H9 (cell line): ENCODE results near the gene CAMK1. TPM values are rescaled to one million over a fixed set of nuclear protein-coding genes. Genes with fewer than 3 reads are reported as not detected.

Experiments
- DNase-seq: peaks from one replicate; pipeline ENCODE4 v3.0.0-alpha.2; 2017
- H2AFZ ChIP-seq: one replicate; pipeline ENCODE4 v1.6.1; 2013; ENCODE audit warnings: mild to moderate bottlenecking, low read length, control low read depth, moderate library complexity
- H2AK5ac ChIP-seq: 2 replicates; pipeline ENCODE4 v1.6.1; 2013; ENCODE audit warnings: low read length, control low read depth, mixed read lengths; ENCODE audit not compliant: insufficient read length
- H2BK120ac ChIP-seq: one replicate; pipeline ENCODE4 v1.6.1; 2013; ENCODE audit warnings: low read depth, mild to moderate bottlenecking, low read length, control low read depth, inconsistent platforms; ENCODE audit not compliant: poor library complexity, severe bottlenecking
- H2BK12ac ChIP-seq: 2 replicates; pipeline ENCODE4 v1.6.1; 2013; ENCODE audit warnings: low read length, control low read depth, mixed read lengths, low read depth; ENCODE audit not compliant: insufficient read length
- H2BK15ac ChIP-seq: 2 replicates; pipeline ENCODE4 v1.6.1; 2013; ENCODE audit warnings: low read depth, low read length, control low read depth
- H2BK20ac ChIP-seq: one replicate; pipeline ENCODE4 v1.6.1; 2013; ENCODE audit warnings: low read depth, mild to moderate bottlenecking, low read length, control low read depth, inconsistent platforms; ENCODE audit not compliant: poor library complexity, severe bottlenecking
- H2BK5ac ChIP-seq: 2 replicates; pipeline ENCODE4 v1.6.1; 2013; ENCODE audit warnings: low read length, control low read depth, mixed read lengths; ENCODE audit not compliant: insufficient read length
- H3K14ac ChIP-seq: 2 replicates; pipeline ENCODE4 v1.6.1; 2013; ENCODE audit warnings: low read length, control low read depth; ENCODE audit not compliant: insufficient read depth
- H3K18ac ChIP-seq: 2 replicates; pipeline ENCODE4 v1.6.1; 2013; ENCODE audit warnings: low read depth, mild to moderate bottlenecking, mixed read lengths, low read length, control low read depth; ENCODE audit not compliant: insufficient read length
- H3K23ac ChIP-seq: 2 replicates; pipeline ENCODE4 v1.6.1; 2013; ENCODE audit warnings: low read length, control low read depth, mixed read lengths, low read depth; ENCODE audit not compliant: insufficient read length
- H3K23me2 ChIP-seq: 2 replicates; pipeline ENCODE4 v1.6.1; 2013; ENCODE audit warnings: low read depth, mild to moderate bottlenecking, mixed read lengths, low read length, control low read depth; ENCODE audit not compliant: insufficient read length, poor library complexity, severe bottlenecking
- H3K27ac ChIP-seq: 2 replicates; pipeline ENCODE4 v1.5.1; 2013; ENCODE audit warnings: low read length, control low read depth, mixed read lengths, low read depth; ENCODE audit not compliant: insufficient read length
- H3K27me3 ChIP-seq: 2 replicates; pipeline ENCODE4 v1.6.1; 2013; ENCODE audit warnings: low read length, control low read depth, inconsistent platforms; ENCODE audit not compliant: insufficient read depth
- H3K4ac ChIP-seq: 2 replicates; pipeline ENCODE4 v1.6.1; 2013; ENCODE audit warnings: low read depth, mild to moderate bottlenecking, control low read depth, inconsistent platforms, low read length, moderate library complexity
- H3K4me1 ChIP-seq: 2 replicates; pipeline ENCODE4 v1.6.1; 2013; ENCODE audit warnings: low read length, control low read depth, inconsistent platforms; ENCODE audit not compliant: insufficient read depth
- H3K4me2 ChIP-seq: 2 replicates; pipeline ENCODE4 v1.6.1; 2013; ENCODE audit warnings: low read length, control low read depth, mixed read lengths; ENCODE audit not compliant: insufficient read length, insufficient read depth
- H3K56ac ChIP-seq: 2 replicates; pipeline ENCODE4 v1.6.1; 2013; ENCODE audit warnings: low read depth, mild to moderate bottlenecking, mixed read lengths, low read length, control low read depth; ENCODE audit not compliant: insufficient read length
- H3K79me1 ChIP-seq: 2 replicates; pipeline ENCODE4 v1.6.1; 2013; ENCODE audit warnings: low read depth, mild to moderate bottlenecking, moderate library complexity, low read length, control low read depth, inconsistent platforms; ENCODE audit not compliant: insufficient read depth, poor library complexity, severe bottlenecking
- H3K79me2 ChIP-seq: 2 replicates; pipeline ENCODE4 v1.6.1; 2013; ENCODE audit warnings: low read length, control low read depth, inconsistent platforms; ENCODE audit not compliant: insufficient read depth
- H3K9ac ChIP-seq: 2 replicates; pipeline ENCODE4 v1.6.1; 2013; ENCODE audit warnings: low read length, control low read depth, mixed read lengths; ENCODE audit not compliant: insufficient read length; ENCODE audit errors: extremely low read depth
- H3K9me3 ChIP-seq: one replicate; pipeline ENCODE4 v1.6.1; 2013; ENCODE audit warnings: low read depth, low read length, inconsistent platforms; ENCODE audit not compliant: control insufficient read depth
- H3T11ph ChIP-seq: one replicate; pipeline ENCODE4 v1.6.1; 2013; ENCODE audit warnings: mild to moderate bottlenecking, low read length, control low read depth, inconsistent platforms
- H4K20me1 ChIP-seq: one replicate; pipeline ENCODE4 v1.6.1; 2013; ENCODE audit not compliant: control insufficient read depth, insufficient read length, insufficient read depth
- H4K5ac ChIP-seq: 2 replicates; pipeline ENCODE4 v1.6.1; 2013; ENCODE audit warnings: low read depth, mild to moderate bottlenecking, mixed read lengths, low read length, control low read depth; ENCODE audit not compliant: insufficient read length
- H4K8ac ChIP-seq: replicated peaks from 2 replicates; pipeline ENCODE4 v1.6.1; 2013; ENCODE audit warnings: low read length, control low read depth, mixed read lengths, low read depth; ENCODE audit not compliant: insufficient read length
- H4K91ac ChIP-seq: 2 replicates; pipeline ENCODE4 v1.6.1; 2013; ENCODE audit warnings: low read depth, mild to moderate bottlenecking, moderate library complexity, mixed read lengths, low read length, control low read depth; ENCODE audit not compliant: insufficient read length
- H3K27ac Mint-ChIP-seq, 3 experiments: 2 replicates in 2 of 3; 3 replicates in 1 of 3; pipeline ENCODE4 v1.8.0; 2020 to 2021; ENCODE audit warnings: mixed read lengths in 3 of 3, mild to moderate bottlenecking in 1 of 3, moderate library complexity in 1 of 3
- H3K27me3 Mint-ChIP-seq: 2 replicates; pipeline ENCODE4 v1.8.0; 2021; ENCODE audit warnings: low read depth, mild to moderate bottlenecking, moderate library complexity, mixed read lengths
- H3K36me3 Mint-ChIP-seq, 3 experiments: 2 replicates in 2 of 3; 3 replicates in 1 of 3; pipeline ENCODE4 v1.8.0; 2020 to 2021; ENCODE audit warnings: low read depth in 3 of 3, mixed read lengths in 3 of 3; ENCODE audit not compliant: insufficient read depth in 1 of 3
- H3K4me1 Mint-ChIP-seq, 2 experiments: 2 replicates each; pipeline ENCODE4 v1.8.0; 2020; ENCODE audit warnings: mixed read lengths in 2 of 2
- H3K4me3 Mint-ChIP-seq, 2 experiments: 2 replicates in 1 of 2; 3 replicates in 1 of 2; pipeline ENCODE4 v1.8.0; 2020 to 2021; ENCODE audit warnings: mild to moderate bottlenecking in 2 of 2, mixed read lengths in 2 of 2, moderate library complexity in 1 of 2
- H3K9me3 Mint-ChIP-seq, 2 experiments: 2 replicates in 1 of 2; 3 replicates in 1 of 2; pipeline ENCODE4 v1.8.0; 2020; ENCODE audit warnings: mild to moderate bottlenecking in 2 of 2, mixed read lengths in 2 of 2, moderate library complexity in 1 of 2
- WGBS: extraction: QIAGEN DNeasy Blood & Tissue Kit; methylation state at CpG from one replicate; pipeline ENCODE4 v1.1.7; 2013; ENCODE audit warnings: missing lambda C conversion rate, low lambda C conversion rate, mixed read lengths; ENCODE audit not compliant: insufficient read length; ENCODE audit errors: extremely low coverage; 5-methylcytosine and 5-hydroxymethylcytosine counted together
- total RNA-seq: library from RNA; stranded (reverse); gene quantifications from 2 replicates; pipeline ENCODE4 v1.2.1, GENCODE V29; 2021
- TF ChIP-seq, protein P1 (sequence below): fragments of 200-600 bp; sonication (generic); conservative IDR thresholded peaks from 3 replicates; pipeline ENCODE4 v1.8.0; 2021; ENCODE audit warnings: antibody characterized with exemption, mild to moderate bottlenecking

CAMK1 gene
- total RNA-seq, 1 experiment from 2014 or later: 9.2 TPM

DNA sequence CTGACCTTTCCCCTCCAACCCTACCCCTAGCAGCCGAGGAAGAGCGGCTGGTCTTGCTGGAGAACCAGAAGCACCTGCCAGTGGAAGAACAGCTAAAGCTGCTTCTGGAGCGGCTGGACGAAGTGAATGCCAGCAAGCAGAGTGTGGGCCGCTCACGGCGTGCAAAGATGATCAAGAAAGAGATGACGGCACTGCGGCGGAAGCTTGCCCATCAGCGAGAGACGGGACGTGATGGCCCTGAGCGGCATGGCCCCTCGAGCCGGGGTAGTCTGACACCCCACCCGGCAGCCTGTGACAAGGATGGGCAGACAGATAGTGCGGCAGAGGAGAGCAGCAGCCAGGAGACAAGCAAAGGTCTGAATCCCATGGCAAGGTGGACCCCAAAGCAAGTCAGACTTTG is 26.2 kb downstream of the CAMK1 start:
- Histone ChIP-seq H3K9me3 (no peaks in the 10 kb centered on the region), H4K8ac (no peak overlapping the region), H4K20me1 (no peaks in the 10 kb centered on the region), H3K14ac (no peak overlapping the region), H3K23ac (no peak overlapping the region), H2AK5ac (no peak overlapping the region), H2BK20ac (no peak overlapping the region), H3K18ac (no peak overlapping the region), H3K9ac (no peak overlapping the region), H2BK5ac (no peak overlapping the region), H3K56ac (no peak overlapping the region), H2AFZ (no peak overlapping the region), H3K27ac (no peak overlapping the region), H2BK15ac (no peak overlapping the region), H4K91ac (no peak overlapping the region), H3K79me2 (no peaks in the 10 kb centered on the region), H2BK120ac (no peak overlapping the region), H3K4me2 (no peak overlapping the region), H2BK12ac (no peak overlapping the region), H3K4ac (no peak overlapping the region), H3K27me3 (no peaks in the 10 kb centered on the region), H3K79me1 (no peaks in the 10 kb centered on the region), H4K5ac (no peak overlapping the region), H3K23me2 (no peaks in the 10 kb centered on the region), H3K4me1 (no peaks in the 10 kb centered on the region), H3T11ph (no peak overlapping the region)
- Mint-ChIP-seq H3K4me3 (no peak overlapping the region), H3K9me3 (no peaks in the 10 kb centered on the region), H3K36me3 (peaks cover 64 to 100% (median 97%) of the 10 kb centered on the region in 3 experiments; a peak in 6 of 7 replicates), H3K4me1 (no peaks in the 10 kb centered on the region), H3K27ac (no peak overlapping the region), H3K27me3 (no peaks in the 10 kb centered on the region)
- no peak for DNase-seq
- WGBS: no CpG with 5 or more reads among the region's 18 CpGs
- TF ChIP-seq, protein P1, sequence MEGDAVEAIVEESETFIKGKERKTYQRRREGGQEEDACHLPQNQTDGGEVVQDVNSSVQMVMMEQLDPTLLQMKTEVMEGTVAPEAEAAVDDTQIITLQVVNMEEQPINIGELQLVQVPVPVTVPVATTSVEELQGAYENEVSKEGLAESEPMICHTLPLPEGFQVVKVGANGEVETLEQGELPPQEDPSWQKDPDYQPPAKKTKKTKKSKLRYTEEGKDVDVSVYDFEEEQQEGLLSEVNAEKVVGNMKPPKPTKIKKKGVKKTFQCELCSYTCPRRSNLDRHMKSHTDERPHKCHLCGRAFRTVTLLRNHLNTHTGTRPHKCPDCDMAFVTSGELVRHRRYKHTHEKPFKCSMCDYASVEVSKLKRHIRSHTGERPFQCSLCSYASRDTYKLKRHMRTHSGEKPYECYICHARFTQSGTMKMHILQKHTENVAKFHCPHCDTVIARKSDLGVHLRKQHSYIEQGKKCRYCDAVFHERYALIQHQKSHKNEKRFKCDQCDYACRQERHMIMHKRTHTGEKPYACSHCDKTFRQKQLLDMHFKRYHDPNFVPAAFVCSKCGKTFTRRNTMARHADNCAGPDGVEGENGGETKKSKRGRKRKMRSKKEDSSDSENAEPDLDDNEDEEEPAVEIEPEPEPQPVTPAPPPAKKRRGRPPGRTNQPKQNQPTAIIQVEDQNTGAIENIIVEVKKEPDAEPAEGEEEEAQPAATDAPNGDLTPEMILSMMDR: no peak
